K562 (cell line): Measurements from ENCODE around the gene ROM1. TPM values are rescaled to one million over a fixed set of nuclear protein-coding genes. Genes with fewer than 3 reads are reported as not detected.

Experiments used
- BRD9 ChIP-seq: fragments of 450-650 bp; IDR thresholded peaks from 2 replicates; pipeline ENCODE4 v1.6.1; 2018; ENCODE audit warnings: low read depth; ENCODE audit not compliant: partially characterized antibody
- CCNT2 ChIP-seq: IDR thresholded peaks from 2 replicates; pipeline ENCODE4 v1.6.1; 2011; ENCODE audit warnings: borderline replicate concordance, low read depth, mild to moderate bottlenecking, moderate library complexity, mixed read lengths, low read length; ENCODE audit not compliant: insufficient read length; ENCODE audit errors: extremely low read depth
- CREB5 ChIP-seq: fragments of 250-450 bp; sonication (Bioruptor Pico); IDR thresholded peaks from 2 replicates; pipeline ENCODE4 v1.5.0; 2020; ENCODE audit warnings: mild to moderate bottlenecking
- DLX4 ChIP-seq: fragments of 250-450 bp; sonication (Bioruptor Pico); IDR thresholded peaks from 2 replicates; pipeline ENCODE4 v1.6.1; 2021; ENCODE audit warnings: mild to moderate bottlenecking
- ETS2 ChIP-seq: IDR thresholded peaks from 2 replicates; pipeline ENCODE4 v1.6.1; 2016; ENCODE audit warnings: borderline replicate concordance, missing genetic modification characterization, mild to moderate bottlenecking, moderate library complexity, missing compliant biosample characterization; ENCODE audit not compliant: poor library complexity, severe bottlenecking
- GATA2 ChIP-seq: sonication (generic); formaldehyde crosslinking; IDR thresholded peaks from 2 replicates; pipeline ENCODE4 v1.4.0; 2020; ENCODE audit warnings: mild to moderate bottlenecking, missing genetic modification reagents
- NR2C1 ChIP-seq, 2 experiments: fragments of 450-650 bp; IDR thresholded peaks; 2 replicates each; pipeline ENCODE4 v1.6.1; 2017; ENCODE audit warnings: mild to moderate bottlenecking in 2 of 2, antibody characterized with exemption in 1 of 2, inconsistent platforms in 1 of 2, missing compliant biosample characterization in 1 of 2, missing genetic modification characterization in 1 of 2
- PCBP1 ChIP-seq: fragments of 200-400 bp; formaldehyde crosslinking; IDR thresholded peaks from 2 replicates; pipeline ENCODE4 v1.6.1; 2018; ENCODE audit warnings: mild to moderate bottlenecking, low read depth, low read length; ENCODE audit not compliant: poor library complexity, severe bottlenecking
- RAD21 ChIP-seq, 2 experiments: fragments of 250-450 bp in 1 of 2; fragments of 450-650 bp in 1 of 2; sonication (Bioruptor Pico) in 1 of 2; formaldehyde crosslinking in 1 of 2; IDR thresholded peaks in 1 of 2; conservative IDR thresholded peaks in 1 of 2; 2 replicates each; pipeline versions ENCODE4 v1.4.0 to v1.8.0; 2020 to 2022; ENCODE audit warnings: mild to moderate bottlenecking in 2 of 2, moderate library complexity in 1 of 2
- RBFOX2 ChIP-seq: fragments of 200-400 bp; formaldehyde crosslinking; IDR thresholded peaks from 2 replicates; pipeline ENCODE4 v1.6.1; 2017; ENCODE audit warnings: low read depth, mild to moderate bottlenecking, low read length, moderate library complexity
- SREBF1 ChIP-seq: fragments of 150-350 bp; IDR thresholded peaks from 2 replicates; pipeline ENCODE4 v1.6.1; 2014; ENCODE audit warnings: antibody characterized with exemption, low read depth, low read length, borderline replicate concordance
- ZFX ChIP-seq: sonication (generic); formaldehyde crosslinking; IDR thresholded peaks from 2 replicates; pipeline ENCODE4 v1.8.0; 2022; ENCODE audit warnings: mild to moderate bottlenecking, missing genetic modification reagents, moderate library complexity
- ZHX1 ChIP-seq: fragments of 150-350 bp; conservative IDR thresholded peaks from 2 replicates; pipeline ENCODE4 v1.6.1; 2014; ENCODE audit warnings: low read length
- ZNF354B ChIP-seq: fragments of 250-450 bp; sonication (Bioruptor Pico); IDR thresholded peaks from 2 replicates; pipeline ENCODE4 v1.4.0; 2020
- ZNF584 ChIP-seq: fragments of 200-800 bp; sonication (Bioruptor generic); IDR thresholded peaks from 2 replicates; pipeline ENCODE4 v1.6.1; 2016; ENCODE audit warnings: low read depth, mild to moderate bottlenecking, missing genetic modification characterization, missing compliant biosample characterization
- ZNF76 ChIP-seq: fragments of 250-450 bp; sonication (Bioruptor Pico); IDR thresholded peaks from 2 replicates; pipeline ENCODE4 v1.4.0; 2020; ENCODE audit warnings: mild to moderate bottlenecking, moderate library complexity, borderline replicate concordance
- polyA plus RNA-seq, 8 experiments: library from polyadenylated mRNA; depleted of rRNA in 4 of 8; stranded (reverse) in 5 of 8; unstranded in 3 of 8; fragments of >200 nt; fragmentation: Nextera tagmentation in 2 of 8; fragmentation: Illumina TruSeq in 1 of 8; extraction: Ambion mirVana in 2 of 8; extraction: Trizol in 1 of 8; gene quantifications; 2 replicates each; pipeline versions ENCODE4 v1.2.1 to v1.2.3, GENCODE V29; 2011 to 2014; ENCODE audit warnings: inconsistent platforms in 1 of 8, missing spikeins in 1 of 8
- total RNA-seq, 7 experiments: library from RNA; depleted of rRNA in 6 of 7; stranded (reverse); fragments of >200 nt in 6 of 7; fragmentation: Illumina TruSeq in 2 of 7; extraction: Trizol in 2 of 7; gene quantifications; 2 replicates each; pipeline versions ENCODE4 v1.2.1 to v1.2.3, GENCODE V29; 2011 to 2021; ENCODE audit warnings: low replicate concordance in 1 of 7

ROM1 gene
- total and polyA plus RNA-seq, 9 of the 15 experiments (the other 6 are each of a cell fraction or from before 2014, with no cell fraction given): 0.75 to 4.0 (median 2.6) TPM

- no peak for TF ChIP-seq CREB5 (CRISPR knock-in tag)
- TF ChIP-seq ZHX1: no peak
- TF ChIP-seq PCBP1: peak; percentile 67
- TF ChIP-seq SREBF1: no peak
- TF ChIP-seq ZNF354B (CRISPR knock-in tag): no peak
- TF ChIP-seq RAD21 (CRISPR knock-in tag; conservative IDR thresholded peaks at IDR 0.05 in 1 of 2, IDR thresholded peaks at IDR 0.05 in 1 of 2): no peak
- no peak for TF ChIP-seq BRD9
- peak; percentile 46; the same call in 1 of the 2 replicates for TF ChIP-seq ZFX (CRISPR knock-in tag)
- TF ChIP-seq CCNT2: peak; percentile 84
- TF ChIP-seq ZNF76 (CRISPR knock-in tag): no peak
- TF ChIP-seq GATA2 (CRISPR knock-in tag): no peak
- no peak for TF ChIP-seq DLX4 (CRISPR knock-in tag)
- TF ChIP-seq RBFOX2: peak; percentile 89
- TF ChIP-seq ZNF584: no peak
- no peak for TF ChIP-seq ETS2 (tag)
- peak; percentile 60; the same call in 1 of the 2 replicates for TF ChIP-seq NR2C1 (IDR thresholded peaks at IDR 0.05)
- TF ChIP-seq NR2C1 (tag; IDR thresholded peaks at IDR 0.05): peak; percentile 67; the same call in 1 of the 2 replicates
These were observed 8.8 kb downstream of the ROM1 start, which contains the start of gene B3GAT3 (continued) for GRCh38 chr11:62621567-62622470.
